Stimulated activated naive CD4-positive, alpha-beta T cell (primary cell): Measurements from ENCODE around the gene NEURL2.
A peak's percentile ranks its signal among the peaks of the same experiment; 100 is the strongest.
"Not testable (repeated sequence)": the region's sequence is repeated elsewhere in the genome, so short reads cannot be mapped to it uniquely, and the experiment has no call there.

Experiments used
- DNase-seq, 6 experiments: peaks; one replicate each; lab custom pipeline; 2025; lab: John Stamatoyannopoulos, UW

The NEURL2 gene

GRCh38 chr20:45920462-45921336, 29.7 kb upstream of the NEURL2 start:
- DNase-seq, result no peak

GRCh38 chr20:45919542-45920399, 28.8 kb upstream of the NEURL2 start:
- no peak for DNase-seq

- DNase-seq, result no peak
Measured at GRCh38 chr20:45918779-45919537, 27.9 kb upstream of the NEURL2 start.

- DNase-seq, result no peak
Measured at GRCh38 chr20:45918182-45918737, 27.3 kb upstream of the NEURL2 start.

- no peak for DNase-seq
Measured at GRCh38 chr20:45917790-45918141, 26.8 kb upstream of the NEURL2 start.

GRCh38 chr20:45913116-45913515, 22.1 kb upstream of the NEURL2 start:
- no peak for DNase-seq

GRCh38 chr20:45912344-45912682, 21.3 kb upstream of the NEURL2 start:
- no peak for DNase-seq

- peak in 4 of 6 experiments; percentile 8 to 24 (median 18) for DNase-seq
Measured at GRCh38 chr20:45911486-45912343, 20.7 kb upstream of the NEURL2 start, which contains the start of gene PLTP. Gene PLTP (minus strand): TSS chr20:45912155. CDS start chr20:45911452, 703 bp downstream.

GRCh38 chr20:45910670-45911485, 19.9 kb upstream of the NEURL2 start:
- DNase-seq, result peak; percentile 46 to 83 (median 68)

GRCh38 chr20:45909817-45910669, 19.0 kb upstream of the NEURL2 start:
- DNase-seq, result no peak

GRCh38 chr20:45909336-45909808, 18.4 kb upstream of the NEURL2 start:
- no peak for DNase-seq

GRCh38 chr20:45908084-45908483, 17.1 kb upstream of the NEURL2 start:
- no peak for DNase-seq

GRCh38 chr20:45907219-45907948, 16.4 kb upstream of the NEURL2 start:
- DNase-seq, result no peak

- DNase-seq, result no peak
Measured at GRCh38 chr20:45905505-45906079, 14.6 kb upstream of the NEURL2 start.

GRCh38 chr20:45904583-45905504, 13.8 kb upstream of the NEURL2 start:
- DNase-seq, result no peak

- no peak for DNase-seq
Measured at GRCh38 chr20:45902199-45902701, 11.2 kb upstream of the NEURL2 start.

GRCh38 chr20:45901332-45901731, 10.3 kb upstream of the NEURL2 start:
- DNase-seq, result not testable (repeated sequence)
